ENCODE measurements around the gene MRPL38. TPM values are rescaled to one million over a fixed set of nuclear protein-coding genes. Genes with fewer than 3 reads are reported as not detected.

MRPL38 gene
- total and polyA plus RNA-seq, 2 of the 8 experiments (the other 6 are each of a cell fraction or from before 2014, with no cell fraction given), result 78.4 to 125 TPM

GRCh38 chr17:75922963-75923874 lies 18.5 kb upstream of the MRPL38 start:
- H3K9ac ChIP-seq (replicated peaks in 1 of 4; ENCODE audit: extremely low read depth in 1 of 4, low read depth in 3 of 4, low read length in 3 of 4), result no peak overlapping the region
- WGBS, 2 experiments (ENCODE audit: extremely low coverage in 1 of 2, insufficient coverage in 1 of 2, insufficient read length in 1 of 2, insufficient replicate concordance in 2 of 2, low coverage in 1 of 2, low lambda C conversion rate in 2 of 2, missing lambda C conversion rate in 1 of 2), result 94% methylated on average over 18 of the region's 19 CpGs; no CpG with 5 or more reads in 1 of the 2 experiments
- CTCF ChIA-PET (ENCODE audit: partially characterized antibody), result interaction anchor here (0.9 to 51.3 kb wide), 5 partner anchors 8 to 85 kb away, joined by 3 to 885 read pairs (median 4); partner anchors contain the start of gene CDK3

More at GRCh38 chr17:75922963-75923874, 18.5 kb upstream of the MRPL38 start:
- H3K79me1 ChIP-seq (ENCODE audit: low read depth, low read length), result no peaks in the 10 kb centered on the region
- H4K91ac ChIP-seq (replicated peaks; ENCODE audit: insufficient read length, low read length), result no peak overlapping the region
- no peak overlapping the region for H3K4ac ChIP-seq (replicated peaks; ENCODE audit: insufficient read length, low read depth, low read length)
- H3K4me2 ChIP-seq (ENCODE audit: insufficient read depth in 1 of 2, low read depth in 2 of 2, low read length in 2 of 2), result no peak overlapping the region
- H3K23me2 ChIP-seq (ENCODE audit: low read depth, low read length), result no peaks in the 10 kb centered on the region
- H2BK15ac ChIP-seq (ENCODE audit: low read length), result no peak overlapping the region
- no peak overlapping the region for H2AK5ac ChIP-seq (ENCODE audit: low read depth, low read length)
- no peak overlapping the region for H2BK120ac ChIP-seq (replicated peaks; ENCODE audit: low read depth, low read length)
- DNase-seq (ENCODE audit: low read depth in 1 of 2, low spot score in 2 of 2), result no peak
- no peak for FAIRE-seq
- TF ChIP-seq SUZ12 (IDR thresholded peaks at IDR 0.05; ENCODE audit: low read length), result no peak
- TF ChIP-seq BCL11A (IDR thresholded peaks at IDR 0.05; ENCODE audit: low read depth in 2 of 2, low read length in 2 of 2), result no peak
- no peak for TF ChIP-seq RAD21 (IDR thresholded peaks at IDR 0.05 in 1 of 2, conservative IDR thresholded peaks at IDR 0.05 in 1 of 2; ENCODE audit: low read depth in 2 of 2, low read length in 2 of 2)
- TF ChIP-seq KDM1A (IDR thresholded peaks at IDR 0.05; ENCODE audit: borderline replicate concordance, low read length), result no peak
- TF ChIP-seq ATF3 (IDR thresholded peaks at IDR 0.05; ENCODE audit: insufficient read depth, low read depth, low read length), result no peak
- no peak for TF ChIP-seq SP2 (IDR thresholded peaks at IDR 0.05; ENCODE audit: low read length)
- H4K20me1 ChIP-seq (replicated peaks in 1 of 2; ENCODE audit: control insufficient read depth in 1 of 2, insufficient read depth in 2 of 2, low read length in 2 of 2), result no peaks in the 10 kb centered on the region
- peaks cover 0 to 8% (median 6%) of the 10 kb centered on the region in 4 experiments; a peak in 2 of 8 replicates for H3K36me3 ChIP-seq (ENCODE audit: control insufficient read depth in 2 of 4, insufficient read depth in 4 of 4, low read length in 3 of 4)
- no peak overlapping the region for H3K23ac ChIP-seq (ENCODE audit: insufficient read length)
- no peaks in the 10 kb centered on the region for H3K9me3 ChIP-seq (ENCODE audit: insufficient read depth in 2 of 2, low read depth in 1 of 2, low read length in 1 of 2)
- no peak overlapping the region for H3K14ac ChIP-seq (ENCODE audit: insufficient read length)
- H2BK12ac ChIP-seq (ENCODE audit: low read depth, low read length), result no peak overlapping the region
- H3K27ac ChIP-seq (ENCODE audit: low read depth, low read length), result no peak overlapping the region
- H3K56ac ChIP-seq (replicated peaks; ENCODE audit: insufficient read length, low read depth, low read length), result no peak overlapping the region
- H3K27me3 ChIP-seq (replicated peaks in 1 of 4; ENCODE audit: control insufficient read depth in 3 of 4, extremely low read depth in 1 of 4, insufficient read depth in 3 of 4, low read length in 3 of 4), result no peaks in the 10 kb centered on the region
- H4K5ac ChIP-seq (ENCODE audit: insufficient read length, low read depth, low read length), result no peak overlapping the region
- no peak overlapping the region for H3K4me3 ChIP-seq (ENCODE audit: extremely low read depth in 1 of 4, insufficient read depth in 2 of 4, low read depth in 3 of 4, low read length in 4 of 4)
- no peak overlapping the region for H2BK5ac ChIP-seq (ENCODE audit: low read depth, low read length)
- H3K79me2 ChIP-seq (ENCODE audit: control insufficient read depth in 1 of 2, insufficient read depth in 2 of 2, low read length in 2 of 2), result no peaks in the 10 kb centered on the region
- H4K8ac ChIP-seq (ENCODE audit: extremely low read depth, insufficient read depth, low read length), result peak overlapping the region; percentile 57
- H3K18ac ChIP-seq (ENCODE audit: extremely low read depth, low read length), result no peak overlapping the region
- H2BK20ac ChIP-seq (ENCODE audit: low read length), result no peak overlapping the region
- H3K4me1 ChIP-seq (replicated peaks in 1 of 4; ENCODE audit: control insufficient read depth in 3 of 4, insufficient read depth in 4 of 4, low read length in 3 of 4), result no peaks in the 10 kb centered on the region
- POLR2A ChIA-PET (ENCODE audit: partially characterized antibody), result no interaction called here
- no peak overlapping the region for H2AFZ ChIP-seq (ENCODE audit: low read length)
